Measurements from ENCODE around the gene FAM107A. TPM values are rescaled to one million over a fixed set of nuclear protein-coding genes. Genes with fewer than 3 reads are reported as not detected.

The FAM107A gene
- total and polyA plus RNA-seq, 9 of the 15 experiments (the other 6 are each of a cell fraction or from before 2014, with no cell fraction given): 0.07 TPM; not detected in 8

DNA sequence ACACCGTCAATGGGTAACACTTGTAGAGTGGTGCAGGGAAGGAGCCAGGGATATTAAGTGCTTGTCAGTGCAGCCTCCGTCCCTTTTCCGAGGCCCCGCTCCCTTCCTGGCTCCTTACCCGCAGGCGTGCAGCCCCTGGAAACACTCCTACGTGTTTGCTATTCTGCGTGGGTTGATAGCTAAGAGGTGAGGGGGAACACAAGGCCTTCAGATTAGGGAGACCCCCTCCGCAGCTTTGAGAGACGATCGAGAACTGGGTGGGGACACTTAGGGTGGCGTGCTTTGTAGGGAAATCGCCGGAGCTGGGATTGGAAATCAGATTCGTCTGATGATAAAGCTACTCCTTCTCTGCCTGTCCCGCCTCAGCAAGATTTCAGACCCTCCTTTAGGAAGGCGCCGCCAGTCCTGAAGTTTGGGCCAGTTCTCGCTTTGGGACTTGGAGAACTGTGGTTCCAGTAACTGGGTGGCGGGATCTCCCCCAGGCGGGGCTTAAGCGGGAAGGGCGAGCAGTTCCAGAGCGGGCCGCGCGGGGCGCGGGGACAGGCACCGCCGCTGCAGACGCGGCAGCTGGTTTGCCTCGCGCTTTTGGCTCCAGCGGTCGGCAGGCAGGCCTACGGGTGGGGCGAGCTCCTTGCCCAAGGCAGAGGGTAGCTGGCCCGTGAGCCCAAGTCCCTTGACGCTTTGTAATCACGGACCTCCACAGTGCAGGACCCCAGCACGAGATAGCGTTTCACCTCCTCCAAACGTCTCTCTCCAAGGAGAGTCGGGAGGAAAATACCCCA, 8.0 kb upstream of the FAM107A start:
- Histone ChIP-seq H3K27ac (ENCODE audit: extremely low read depth, low read depth, low read length) (no peak overlapping the region), H3K79me2 (ENCODE audit: control insufficient read depth, insufficient read depth, low read length) (no peaks in the 10 kb centered on the region), H3K9me1 (ENCODE audit: control insufficient read depth, insufficient read depth, low read length) (no peaks in the 10 kb centered on the region), H3K9me3 (replicated peaks; ENCODE audit: control insufficient read depth, insufficient read depth, low read depth, low read length) (no peaks in the 10 kb centered on the region), H3K4me1 (replicated peaks in 1 of 2; ENCODE audit: control insufficient read depth in 2 of 2, insufficient read depth in 2 of 2, low read length in 2 of 2) (peaks cover 0 to 12% of the 10 kb centered on the region in 2 experiments; a peak in 3 of 5 replicates), H3K4me2 (ENCODE audit: insufficient read depth, low read length) (peak overlapping the region; percentile 66), H3K4me3 (peak overlapping the region; percentile 36), H3K36me3 (ENCODE audit: control insufficient read depth, insufficient read depth, low read length) (no peaks in the 10 kb centered on the region), H3K27me3 (ENCODE audit: control insufficient read depth in 2 of 2, insufficient read depth in 2 of 2, low read length in 2 of 2) (peaks cover 9 to 57% of the 10 kb centered on the region in 2 experiments; a peak in 4 of 5 replicates), H4K20me1 (replicated peaks; ENCODE audit: control insufficient read depth, insufficient read depth, low read length) (peaks cover 5% of the 10 kb centered on the region; the same call in 1 of the 2 replicates), H2AFZ (ENCODE audit: low read depth, low read length) (peak overlapping the region; percentile 77), H3K9ac (ENCODE audit: insufficient read depth in 1 of 2, low read depth in 2 of 2, low read length in 2 of 2) (peak overlapping the region in 1 of 2 experiments; percentile 78; a peak in 2 of 4 replicates)
- FAIRE-seq (no peak), DNase-seq (ENCODE audit: extremely low read depth in 1 of 4, low spot score in 3 of 4) (peak; percentile 59 to 72 (median 68)), ATAC-seq (peak; percentile 99)
- in situ Hi-C loops (cut with MboI) (no loop called here), intact Hi-C loops (cut with micrococcal nuclease) (no loop called here)
- no TSS peak for BruUV-seq (replicated peaks)
- CTCF ChIA-PET (ENCODE audit: low intra/inter-chr PET ratio): no interaction called here
- POLR2A ChIA-PET: interaction anchor here (0.6 to 0.8 kb wide), 2 partner anchors 13 to 46 kb away, joined by 3 to 5 read pairs; no protein-coding TSS in a partner anchor
- under 1% methylated on average over 28 of the region's 46 CpGs for WGBS (ENCODE audit: insufficient coverage, low coverage, missing lambda C conversion rate)
- TF ChIP-seq, protein P1, sequence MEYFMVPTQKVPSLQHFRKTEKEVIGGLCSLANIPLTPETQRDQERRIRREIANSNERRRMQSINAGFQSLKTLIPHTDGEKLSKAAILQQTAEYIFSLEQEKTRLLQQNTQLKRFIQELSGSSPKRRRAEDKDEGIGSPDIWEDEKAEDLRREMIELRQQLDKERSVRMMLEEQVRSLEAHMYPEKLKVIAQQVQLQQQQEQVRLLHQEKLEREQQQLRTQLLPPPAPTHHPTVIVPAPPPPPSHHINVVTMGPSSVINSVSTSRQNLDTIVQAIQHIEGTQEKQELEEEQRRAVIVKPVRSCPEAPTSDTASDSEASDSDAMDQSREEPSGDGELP (CRISPR knock-in tag; IDR thresholded peaks at IDR 0.05; ENCODE audit: borderline replicate concordance): peak; percentile 62; the same call in 1 of the 2 replicates
- TF ChIP-seq ZNF764 (CRISPR knock-in tag; IDR thresholded peaks at IDR 0.05; ENCODE audit: low read depth) (no peak), NCOA6 (IDR thresholded peaks at IDR 0.05) (no peak), ZNF79 (CRISPR knock-in tag; IDR thresholded peaks at IDR 0.05; ENCODE audit: low read depth) (no peak), FOXK1 (CRISPR knock-in tag; IDR thresholded peaks at IDR 0.05; ENCODE audit: borderline replicate concordance) (no peak), CREM (IDR thresholded peaks at IDR 0.05; ENCODE audit: low read depth) (0 out of 2 replicates have a peak, but pooled peaks have one; percentile 4)
- TF ChIP-seq, protein P2, sequence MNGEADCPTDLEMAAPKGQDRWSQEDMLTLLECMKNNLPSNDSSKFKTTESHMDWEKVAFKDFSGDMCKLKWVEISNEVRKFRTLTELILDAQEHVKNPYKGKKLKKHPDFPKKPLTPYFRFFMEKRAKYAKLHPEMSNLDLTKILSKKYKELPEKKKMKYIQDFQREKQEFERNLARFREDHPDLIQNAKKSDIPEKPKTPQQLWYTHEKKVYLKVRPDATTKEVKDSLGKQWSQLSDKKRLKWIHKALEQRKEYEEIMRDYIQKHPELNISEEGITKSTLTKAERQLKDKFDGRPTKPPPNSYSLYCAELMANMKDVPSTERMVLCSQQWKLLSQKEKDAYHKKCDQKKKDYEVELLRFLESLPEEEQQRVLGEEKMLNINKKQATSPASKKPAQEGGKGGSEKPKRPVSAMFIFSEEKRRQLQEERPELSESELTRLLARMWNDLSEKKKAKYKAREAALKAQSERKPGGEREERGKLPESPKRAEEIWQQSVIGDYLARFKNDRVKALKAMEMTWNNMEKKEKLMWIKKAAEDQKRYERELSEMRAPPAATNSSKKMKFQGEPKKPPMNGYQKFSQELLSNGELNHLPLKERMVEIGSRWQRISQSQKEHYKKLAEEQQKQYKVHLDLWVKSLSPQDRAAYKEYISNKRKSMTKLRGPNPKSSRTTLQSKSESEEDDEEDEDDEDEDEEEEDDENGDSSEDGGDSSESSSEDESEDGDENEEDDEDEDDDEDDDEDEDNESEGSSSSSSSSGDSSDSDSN (IDR thresholded peaks at IDR 0.05; ENCODE audit: borderline replicate concordance in 1 of 2, low read depth in 2 of 2, low read length in 2 of 2): 0 out of 4 replicates have a peak, but pooled peaks of 1 of the 2 experiments have one; percentile 32
- TF ChIP-seq, protein P3, sequence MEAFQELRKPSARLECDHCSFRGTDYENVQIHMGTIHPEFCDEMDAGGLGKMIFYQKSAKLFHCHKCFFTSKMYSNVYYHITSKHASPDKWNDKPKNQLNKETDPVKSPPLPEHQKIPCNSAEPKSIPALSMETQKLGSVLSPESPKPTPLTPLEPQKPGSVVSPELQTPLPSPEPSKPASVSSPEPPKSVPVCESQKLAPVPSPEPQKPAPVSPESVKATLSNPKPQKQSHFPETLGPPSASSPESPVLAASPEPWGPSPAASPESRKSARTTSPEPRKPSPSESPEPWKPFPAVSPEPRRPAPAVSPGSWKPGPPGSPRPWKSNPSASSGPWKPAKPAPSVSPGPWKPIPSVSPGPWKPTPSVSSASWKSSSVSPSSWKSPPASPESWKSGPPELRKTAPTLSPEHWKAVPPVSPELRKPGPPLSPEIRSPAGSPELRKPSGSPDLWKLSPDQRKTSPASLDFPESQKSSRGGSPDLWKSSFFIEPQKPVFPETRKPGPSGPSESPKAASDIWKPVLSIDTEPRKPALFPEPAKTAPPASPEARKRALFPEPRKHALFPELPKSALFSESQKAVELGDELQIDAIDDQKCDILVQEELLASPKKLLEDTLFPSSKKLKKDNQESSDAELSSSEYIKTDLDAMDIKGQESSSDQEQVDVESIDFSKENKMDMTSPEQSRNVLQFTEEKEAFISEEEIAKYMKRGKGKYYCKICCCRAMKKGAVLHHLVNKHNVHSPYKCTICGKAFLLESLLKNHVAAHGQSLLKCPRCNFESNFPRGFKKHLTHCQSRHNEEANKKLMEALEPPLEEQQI (IDR thresholded peaks at IDR 0.05): no peak
- TF ChIP-seq, protein P4, sequence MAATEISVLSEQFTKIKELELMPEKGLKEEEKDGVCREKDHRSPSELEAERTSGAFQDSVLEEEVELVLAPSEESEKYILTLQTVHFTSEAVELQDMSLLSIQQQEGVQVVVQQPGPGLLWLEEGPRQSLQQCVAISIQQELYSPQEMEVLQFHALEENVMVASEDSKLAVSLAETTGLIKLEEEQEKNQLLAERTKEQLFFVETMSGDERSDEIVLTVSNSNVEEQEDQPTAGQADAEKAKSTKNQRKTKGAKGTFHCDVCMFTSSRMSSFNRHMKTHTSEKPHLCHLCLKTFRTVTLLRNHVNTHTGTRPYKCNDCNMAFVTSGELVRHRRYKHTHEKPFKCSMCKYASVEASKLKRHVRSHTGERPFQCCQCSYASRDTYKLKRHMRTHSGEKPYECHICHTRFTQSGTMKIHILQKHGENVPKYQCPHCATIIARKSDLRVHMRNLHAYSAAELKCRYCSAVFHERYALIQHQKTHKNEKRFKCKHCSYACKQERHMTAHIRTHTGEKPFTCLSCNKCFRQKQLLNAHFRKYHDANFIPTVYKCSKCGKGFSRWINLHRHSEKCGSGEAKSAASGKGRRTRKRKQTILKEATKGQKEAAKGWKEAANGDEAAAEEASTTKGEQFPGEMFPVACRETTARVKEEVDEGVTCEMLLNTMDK (IDR thresholded peaks at IDR 0.05; ENCODE audit: borderline replicate concordance, insufficient read depth, low read depth, low read length, poor library complexity, severe bottlenecking): peak; percentile 65
